GM21360 (cell line): ENCODE data around the gene SLC35D3.
"Not testable (repeated sequence)": the region's sequence is repeated elsewhere in the genome, so short reads cannot be mapped to it uniquely, and the experiment has no call there.

Experiments used
- ATAC-seq: cut with Tn5 transposase; IDR thresholded peaks from one replicate; pipeline ENCODE4 v1.9.1; 2021; ENCODE audit warnings: mild to moderate bottlenecking, moderate library complexity; ENCODE audit not compliant: unreplicated experiment

Gene SLC35D3

DNA sequence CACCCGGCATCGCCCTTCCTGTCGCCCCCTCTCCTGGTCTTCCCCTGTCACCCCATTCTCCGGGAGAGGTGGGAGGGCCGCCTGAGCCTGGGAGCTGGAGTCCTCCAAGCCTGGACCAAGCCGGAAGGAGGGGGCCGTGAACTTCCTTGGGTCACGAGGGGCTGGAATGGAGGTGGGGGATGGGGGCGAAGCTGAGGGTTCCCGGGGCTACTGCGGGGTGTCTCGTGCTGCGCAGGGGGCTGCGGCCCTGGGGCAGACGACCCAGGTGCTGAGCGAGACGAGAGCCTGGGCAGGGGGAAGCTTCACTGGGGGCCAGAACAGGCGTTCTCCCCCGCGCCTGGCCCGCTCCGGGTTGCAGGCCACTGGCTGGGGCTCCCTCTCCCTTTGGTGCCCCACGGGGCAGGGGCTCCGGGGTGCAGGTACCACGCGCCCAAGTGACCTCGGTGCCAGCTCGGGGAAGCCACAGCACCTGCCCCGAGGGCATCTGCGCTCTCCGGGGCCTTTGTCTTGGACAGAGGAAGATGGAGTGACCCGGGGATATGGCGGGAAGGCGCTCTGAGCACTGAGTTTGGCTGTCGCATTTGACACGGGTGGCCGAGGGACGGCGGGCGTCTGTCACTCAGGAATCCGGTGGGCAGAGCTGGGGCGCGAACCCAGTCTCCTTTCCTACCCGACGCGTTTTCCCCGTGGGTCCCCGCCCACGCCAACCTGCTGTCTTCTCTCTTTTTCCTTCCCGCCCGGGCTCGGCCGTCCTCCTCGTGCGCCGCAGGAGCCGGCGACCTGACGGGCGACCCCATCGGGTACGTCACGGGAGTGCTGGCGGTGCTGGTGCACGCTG, 1.2 kb downstream of the SLC35D3 start:
- ATAC-seq = no peak

DNA sequence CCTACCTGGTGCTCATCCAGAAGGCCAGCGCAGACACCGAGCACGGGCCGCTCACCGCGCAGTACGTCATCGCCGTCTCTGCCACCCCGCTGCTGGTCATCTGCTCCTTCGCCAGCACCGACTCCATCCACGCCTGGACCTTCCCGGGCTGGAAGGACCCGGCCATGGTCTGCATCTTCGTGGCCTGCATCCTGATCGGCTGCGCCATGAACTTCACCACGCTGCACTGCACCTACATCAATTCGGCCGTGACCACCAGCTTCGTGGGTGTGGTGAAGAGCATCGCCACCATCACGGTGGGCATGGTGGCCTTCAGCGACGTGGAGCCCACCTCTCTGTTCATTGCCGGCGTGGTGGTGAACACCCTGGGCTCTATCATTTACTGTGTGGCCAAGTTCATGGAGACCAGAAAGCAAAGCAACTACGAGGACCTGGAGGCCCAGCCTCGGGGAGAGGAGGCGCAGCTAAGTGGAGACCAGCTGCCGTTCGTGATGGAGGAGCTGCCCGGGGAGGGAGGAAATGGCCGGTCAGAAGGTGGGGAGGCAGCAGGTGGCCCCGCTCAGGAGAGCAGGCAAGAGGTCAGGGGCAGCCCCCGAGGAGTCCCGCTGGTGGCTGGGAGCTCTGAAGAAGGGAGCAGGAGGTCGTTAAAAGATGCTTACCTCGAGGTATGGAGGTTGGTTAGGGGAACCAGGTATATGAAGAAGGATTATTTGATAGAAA, 2.0 kb downstream of the SLC35D3 start:
- no peak for ATAC-seq

DNA sequence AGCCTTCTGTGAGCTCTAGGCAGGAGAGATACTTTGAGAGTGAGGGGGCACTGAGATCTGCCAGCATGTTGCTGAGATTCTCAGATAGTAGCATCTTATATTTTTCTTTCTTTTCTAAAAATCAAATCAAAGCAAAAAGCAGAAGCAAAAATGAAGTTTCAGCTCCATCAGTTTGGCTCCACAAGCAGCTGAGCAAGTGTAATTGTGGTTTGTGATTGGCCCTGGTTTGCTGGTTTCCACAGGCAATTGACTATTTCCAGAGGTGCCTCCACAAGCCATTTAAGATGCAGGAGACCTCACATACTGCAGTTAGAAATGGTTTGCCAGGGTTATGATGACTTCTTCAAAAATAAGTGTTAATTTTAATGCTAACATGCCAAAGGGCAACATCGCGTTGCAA, 4.3 kb downstream of the SLC35D3 start:
- ATAC-seq = no peak

DNA sequence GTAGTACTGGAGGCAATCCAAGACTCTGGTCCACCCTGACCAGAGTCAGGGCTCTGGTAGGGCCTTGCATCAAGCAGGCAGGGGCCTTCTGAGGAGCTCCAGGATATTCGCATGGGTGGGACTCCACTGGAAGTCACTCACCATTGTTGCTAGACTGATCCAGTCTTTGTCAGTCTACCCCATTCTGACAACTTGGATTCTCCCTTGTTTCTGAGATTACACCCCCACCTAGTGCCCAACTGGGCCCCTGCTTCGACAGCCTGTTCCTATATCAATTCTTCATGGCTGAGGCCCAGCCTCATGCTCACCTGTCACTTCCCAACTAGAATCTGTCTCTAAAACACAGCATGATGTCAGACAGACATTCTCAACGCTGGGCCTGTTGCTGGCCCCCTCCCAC, 5.2 kb downstream of the SLC35D3 start:
- no peak for ATAC-seq

DNA sequence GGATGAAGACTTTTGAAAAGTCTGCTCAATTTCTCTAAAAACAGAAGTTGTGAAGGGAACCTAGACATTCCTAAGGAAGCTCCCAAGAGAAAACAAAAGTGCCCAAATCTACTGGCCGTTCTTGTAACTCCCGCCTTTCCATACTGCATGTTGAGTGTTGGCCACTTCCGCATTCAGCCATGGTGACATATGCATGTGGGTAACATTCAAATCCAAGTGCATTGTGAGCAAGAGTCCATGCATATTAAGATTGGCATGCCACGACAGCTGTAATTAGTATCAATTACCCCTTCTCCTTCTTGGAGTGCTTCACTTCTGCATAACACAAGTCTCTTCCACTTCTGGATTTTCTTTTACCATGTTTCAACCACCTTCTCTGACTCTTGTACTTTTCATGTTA, 8.4 kb downstream of the SLC35D3 start:
- ATAC-seq = no peak

DNA sequence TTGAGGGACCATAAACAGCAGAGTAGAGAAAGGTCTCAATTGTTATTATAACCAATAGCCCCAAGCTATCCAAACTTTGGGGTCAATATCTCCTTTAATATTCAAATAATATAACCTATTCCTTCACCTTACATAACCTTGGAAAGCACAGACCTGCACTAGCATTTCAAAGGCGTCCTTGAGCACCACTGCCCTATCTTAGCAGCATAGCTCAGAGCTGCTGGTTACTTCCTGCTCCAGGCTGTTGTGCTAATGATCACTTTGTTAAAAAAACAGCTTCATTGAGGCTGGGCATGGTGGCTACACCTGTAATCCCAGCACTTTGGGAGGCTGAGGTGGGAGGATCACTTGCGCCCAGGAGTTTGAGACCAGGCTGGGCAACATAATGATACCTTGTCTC, 10.5 kb downstream of the SLC35D3 start:
- no peak for ATAC-seq

DNA sequence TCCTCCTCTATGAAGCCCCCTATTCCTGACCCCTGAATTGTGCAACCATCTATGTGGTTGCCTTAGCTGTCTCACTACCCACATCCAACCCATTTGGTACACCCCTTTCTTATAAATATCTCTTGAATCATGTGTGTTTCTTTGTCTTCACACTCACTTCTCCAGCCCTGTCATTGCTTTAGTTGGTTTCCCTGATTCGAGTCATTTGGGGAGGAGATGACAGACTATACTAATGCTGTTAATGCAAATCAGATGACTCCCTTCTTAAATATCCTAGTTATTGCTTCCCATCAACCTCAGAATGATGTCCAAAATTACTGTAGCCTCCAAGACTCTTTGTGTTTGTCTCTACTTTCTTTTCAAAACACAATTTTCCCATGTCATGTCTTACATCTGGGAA, 23.0 kb downstream of the SLC35D3 start:
- ATAC-seq = no peak

DNA sequence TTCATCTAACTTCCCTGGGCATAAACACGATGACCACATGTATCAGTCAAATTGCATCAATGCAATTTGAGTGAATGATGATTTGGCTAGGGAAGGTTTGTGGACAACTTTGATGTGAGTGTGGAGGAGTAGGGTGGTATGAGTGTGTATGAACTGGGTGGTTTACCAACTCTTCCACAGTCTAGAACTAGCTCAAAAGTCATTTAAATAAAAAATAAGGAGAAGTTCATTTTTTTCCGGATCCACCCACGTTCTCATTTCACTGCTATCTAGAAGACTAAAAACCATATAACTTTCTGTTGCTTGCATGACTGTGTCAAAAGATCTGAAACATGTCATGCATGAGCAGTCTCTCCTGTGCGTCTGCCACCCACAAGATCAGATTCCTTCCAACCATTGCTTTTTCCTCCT, 23.6 kb downstream of the SLC35D3 start:
- no peak for ATAC-seq

DNA sequence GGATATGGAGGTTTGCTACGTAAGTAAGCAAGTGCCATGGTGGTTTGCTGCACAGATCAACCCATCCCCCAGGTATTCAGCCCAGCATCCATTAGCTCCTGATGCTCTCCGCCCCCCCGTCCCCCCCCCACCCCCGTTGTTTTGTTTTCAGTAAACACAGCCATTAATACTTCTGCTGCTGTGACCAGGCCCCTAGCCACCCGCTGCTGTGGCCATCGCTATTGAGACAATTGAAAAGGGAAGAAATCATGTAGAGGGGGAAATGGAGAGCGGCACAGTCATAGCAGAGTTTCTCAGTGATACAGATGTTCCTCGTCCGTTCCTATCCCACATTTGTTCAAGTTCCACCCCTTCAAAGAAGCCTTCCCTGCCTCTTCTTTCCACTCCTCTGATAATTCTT, 24.9 kb downstream of the SLC35D3 start:
- no peak for ATAC-seq

DNA sequence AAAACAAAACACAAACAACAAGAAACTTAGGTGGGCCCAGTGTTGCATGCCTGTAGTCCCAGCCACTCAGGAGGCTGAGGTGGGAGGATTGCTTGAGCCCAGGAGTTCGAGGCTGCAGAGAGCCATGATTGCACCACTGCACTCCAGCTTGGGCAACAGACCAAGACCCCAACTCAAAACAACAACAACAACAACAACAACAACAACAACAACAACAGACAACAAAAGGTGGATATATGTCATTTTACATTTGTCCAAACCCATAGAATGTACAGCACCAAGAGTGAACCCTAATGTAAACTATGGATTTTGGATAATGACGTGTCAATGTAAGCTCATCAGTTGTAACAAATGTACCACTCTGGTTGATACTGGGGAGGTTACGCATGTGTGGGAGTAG, 27.9 kb downstream of the SLC35D3 start:
- ATAC-seq = not testable (repeated sequence)

DNA sequence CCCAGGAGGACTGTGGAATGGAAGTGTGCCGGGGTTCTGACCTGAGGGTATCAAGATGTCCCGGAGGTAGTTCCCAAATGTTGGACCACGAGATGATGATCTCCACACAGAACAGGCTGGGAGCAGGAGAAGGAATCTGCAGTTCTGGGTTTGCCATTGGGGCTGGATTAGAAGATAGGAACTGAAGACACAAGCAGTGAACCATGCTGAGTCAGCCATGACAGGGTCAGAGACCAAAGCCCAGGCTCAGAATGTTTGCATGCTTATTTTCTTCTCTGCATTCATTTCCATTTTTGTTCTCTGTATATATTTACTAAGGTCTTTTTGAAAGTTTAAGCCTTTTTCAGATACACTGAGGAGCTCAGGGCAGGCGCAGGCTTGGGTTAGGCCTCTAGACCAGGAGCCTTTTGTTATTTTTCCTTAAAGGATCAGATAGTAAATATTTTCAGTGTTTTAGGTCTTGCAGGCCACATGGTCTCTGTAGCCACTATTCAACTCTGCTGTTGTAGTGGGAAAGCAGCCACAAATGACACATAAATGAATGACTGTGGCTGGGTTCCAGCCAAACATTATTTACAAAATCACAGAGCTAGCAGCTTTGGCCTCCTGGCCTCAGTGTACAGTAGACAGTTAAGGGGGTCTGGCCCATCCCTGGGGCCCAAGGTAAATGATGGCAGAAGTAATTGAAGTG, 28.5 kb downstream of the SLC35D3 start:
- no peak for ATAC-seq

DNA sequence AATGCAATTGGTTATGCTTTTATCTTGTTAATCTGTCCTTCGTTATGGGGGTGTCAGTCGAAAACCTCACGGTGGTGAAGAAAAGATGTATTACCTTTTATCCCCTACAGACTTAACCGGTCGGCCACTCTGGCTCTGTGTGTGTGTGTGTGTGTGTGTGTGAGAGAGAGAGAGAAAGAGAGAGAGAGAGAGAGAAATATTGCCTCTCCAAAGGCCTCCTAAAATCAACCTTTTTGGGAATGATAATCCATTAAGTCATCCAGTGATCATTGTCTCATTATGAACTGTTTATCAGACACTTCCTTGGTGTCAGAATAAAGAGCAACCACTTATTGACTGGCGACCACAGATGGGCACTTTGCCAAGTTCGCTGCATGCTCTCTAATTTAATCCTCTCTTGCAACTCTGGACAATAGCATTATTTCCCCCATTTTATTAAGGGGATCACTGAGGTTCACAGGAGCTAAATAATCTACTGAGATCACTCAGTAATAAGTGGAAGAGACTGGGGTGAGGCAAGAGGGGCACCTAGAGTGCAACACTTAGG, 30.7 kb downstream of the SLC35D3 start:
- no peak for ATAC-seq

DNA sequence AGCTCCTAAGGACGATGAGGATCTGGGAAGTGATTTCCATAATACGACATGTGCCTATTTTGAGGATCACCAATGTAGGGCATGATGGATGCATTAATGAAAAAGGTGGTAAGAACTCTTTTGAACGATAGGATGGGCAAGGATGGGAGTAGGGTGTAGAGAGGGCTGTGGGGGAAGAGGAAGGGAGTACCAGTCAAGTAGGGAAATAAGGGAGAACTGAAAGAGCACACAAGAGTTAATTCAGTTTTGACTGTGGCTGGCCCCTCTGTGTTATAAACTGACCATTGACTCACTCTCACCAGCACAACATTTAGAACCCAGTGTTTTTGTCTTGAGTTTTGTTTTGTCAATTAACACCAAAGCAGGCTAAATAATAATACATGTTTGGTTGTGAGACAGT, 33.0 kb downstream of the SLC35D3 start:
- no peak for ATAC-seq

DNA sequence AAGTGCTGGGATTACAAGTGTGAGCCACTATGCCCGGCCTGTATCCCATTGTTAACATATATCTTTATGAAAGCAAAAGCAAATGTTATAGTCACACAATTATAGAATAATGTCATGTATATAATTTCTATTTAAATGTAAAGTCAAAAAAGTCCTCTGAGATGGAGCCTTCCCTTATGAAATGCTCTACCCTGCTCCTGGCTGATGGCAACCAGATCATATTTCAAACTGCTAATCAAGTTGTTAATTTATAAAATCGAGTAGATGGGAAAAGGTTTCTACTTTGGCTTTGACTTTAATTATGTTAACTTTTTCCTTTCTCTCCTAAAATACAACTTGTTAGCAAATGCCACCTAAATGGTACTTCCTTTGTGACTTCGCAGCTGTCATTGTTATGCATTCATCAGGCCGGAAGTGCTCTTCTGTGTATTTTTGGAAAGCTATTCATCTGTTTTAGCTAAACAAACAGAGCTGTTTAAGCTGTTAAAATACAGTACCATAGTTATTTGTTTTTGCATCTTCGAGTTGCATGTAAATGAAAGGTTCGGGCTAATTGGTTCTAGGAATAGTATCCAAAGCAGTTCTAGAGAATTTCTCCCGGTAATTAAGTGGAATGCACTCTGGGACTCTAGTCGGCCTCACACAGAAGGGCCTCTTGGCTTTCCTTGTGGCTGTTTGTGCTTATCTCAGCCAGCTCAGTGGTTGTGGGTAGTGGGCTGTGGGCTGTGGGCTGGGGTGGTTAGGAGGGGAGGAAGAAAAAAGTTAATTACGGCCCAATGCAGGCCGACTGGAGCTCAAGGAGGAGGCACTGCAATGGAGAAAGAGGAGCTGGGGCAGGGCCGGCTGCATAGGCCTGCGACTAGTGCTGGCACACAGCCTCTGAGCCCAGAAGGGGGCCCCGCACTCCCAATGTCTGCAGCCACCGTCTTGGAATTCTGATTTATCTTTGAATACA, 34.8 kb downstream of the SLC35D3 start:
- no peak for ATAC-seq

DNA sequence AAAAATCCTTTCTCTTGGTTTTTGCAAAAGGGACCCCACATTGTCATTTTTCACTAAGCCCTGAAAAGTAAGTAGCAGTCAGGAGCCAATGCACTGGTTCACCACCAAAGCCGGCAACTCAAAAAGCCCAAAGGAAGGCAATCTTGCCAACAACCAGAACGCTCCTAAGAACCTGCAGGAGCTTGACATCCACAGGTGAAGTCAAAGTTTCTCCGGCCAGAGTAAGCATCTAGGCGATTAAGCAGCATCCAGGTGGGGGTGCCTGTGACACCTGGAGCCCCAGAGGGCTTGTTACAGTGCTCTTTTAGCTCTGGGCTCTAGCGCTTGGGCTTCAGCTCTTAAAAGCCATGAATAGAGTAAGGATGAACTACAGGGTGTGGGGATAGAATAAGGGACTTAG, 36.1 kb downstream of the SLC35D3 start:
- ATAC-seq = no peak

DNA sequence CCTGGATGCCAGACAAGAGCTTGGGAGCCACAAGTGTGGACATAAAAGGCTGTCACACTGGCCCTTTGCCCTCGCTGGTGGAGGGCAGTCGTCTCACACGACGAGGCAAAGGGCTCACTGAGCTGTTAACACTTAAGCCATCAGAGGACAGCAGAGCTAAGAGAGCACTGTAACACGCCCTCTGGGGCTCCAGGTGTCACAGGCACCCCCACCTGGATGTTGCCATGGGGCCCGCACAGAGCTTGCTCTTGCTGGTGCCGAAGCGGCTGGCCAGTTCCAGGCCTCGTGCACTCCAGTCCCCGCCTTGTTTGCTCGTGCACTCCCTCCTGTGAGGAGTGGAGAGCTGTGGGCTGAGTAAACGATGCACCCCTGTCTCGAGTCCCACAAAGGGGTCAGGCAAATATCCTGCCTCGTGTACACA, 37.4 kb downstream of the SLC35D3 start:
- ATAC-seq = no peak

DNA sequence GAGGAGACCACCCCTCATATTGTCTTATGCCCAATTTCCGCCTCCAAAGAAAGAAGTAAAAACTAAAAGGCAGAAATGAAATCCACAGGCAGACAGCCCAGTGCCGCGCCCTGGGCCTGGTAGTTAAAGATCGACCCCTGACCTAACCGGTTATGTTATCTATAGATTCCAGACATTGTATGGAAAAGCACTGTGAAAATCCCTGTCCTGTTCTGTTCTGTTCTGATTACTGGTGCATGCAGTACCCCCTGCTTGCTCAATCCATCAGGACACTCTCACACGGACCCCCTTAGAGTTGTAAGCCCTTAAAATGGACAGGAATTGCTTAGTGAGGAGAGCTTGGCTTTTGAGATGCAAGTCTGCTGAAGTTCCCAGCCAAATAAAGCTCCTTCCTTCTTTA, 37.8 kb downstream of the SLC35D3 start:
- not testable (repeated sequence) for ATAC-seq

DNA sequence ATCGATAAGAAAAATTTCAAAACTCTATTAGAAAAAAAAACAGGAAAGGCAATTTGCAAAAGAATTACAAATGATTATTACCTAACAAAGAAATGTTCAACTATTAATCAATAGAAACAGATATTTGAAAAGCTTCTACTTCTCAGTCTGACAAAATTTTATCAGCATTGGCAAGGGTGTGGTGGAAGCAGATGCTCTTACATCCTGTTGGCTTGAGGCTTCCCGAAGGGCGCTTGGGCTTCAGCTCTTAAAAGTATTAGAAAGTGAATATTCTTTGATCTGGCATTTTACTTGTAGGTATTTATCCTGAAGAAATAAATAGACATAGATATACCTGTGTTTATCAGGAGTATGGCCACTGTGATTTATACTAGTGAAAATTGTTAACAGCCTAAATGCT, 38.7 kb downstream of the SLC35D3 start:
- no peak for ATAC-seq

DNA sequence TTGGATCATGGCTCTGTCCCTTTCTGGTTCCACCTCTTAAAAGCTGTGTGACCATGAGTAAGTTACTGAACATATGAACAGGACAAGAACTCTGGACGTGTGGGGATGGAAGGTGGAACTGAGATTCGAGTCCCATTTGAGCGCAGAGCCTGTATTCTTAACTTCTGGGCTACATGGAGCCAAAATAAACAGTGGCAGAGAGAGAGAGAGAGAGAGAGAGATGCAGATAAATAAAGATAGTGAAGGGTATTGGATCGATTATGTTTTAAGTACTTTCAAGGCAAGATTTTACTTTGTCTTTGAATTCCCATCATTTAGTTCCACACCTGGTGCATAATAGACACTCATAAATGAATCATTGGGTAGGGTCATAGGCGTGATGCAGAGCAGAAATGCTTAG, 39.7 kb downstream of the SLC35D3 start:
- ATAC-seq = no peak

DNA sequence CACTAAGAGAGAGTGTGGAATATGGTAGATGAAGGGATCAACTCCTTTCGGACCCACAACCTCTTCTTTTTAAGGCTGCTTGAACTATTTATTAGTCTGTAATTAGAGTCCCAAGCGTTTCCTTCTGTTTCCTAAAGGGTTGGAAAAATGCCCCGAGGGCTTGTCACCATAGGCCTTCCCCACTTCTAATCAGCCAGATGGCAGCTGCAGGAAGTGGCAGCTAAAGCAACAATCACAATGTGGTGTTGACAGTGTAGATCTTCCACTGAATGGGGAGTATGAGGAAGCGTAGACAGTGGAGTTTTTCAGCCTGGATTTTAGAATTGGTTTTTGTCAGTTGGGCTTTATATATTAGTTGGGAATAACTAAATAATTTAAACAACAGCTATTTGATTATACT, 40.6 kb downstream of the SLC35D3 start:
- no peak for ATAC-seq
